NB4 (cell line): ENCODE measurements around the gene EVC.

ENCODE experiments used
- MYC ChIP-seq: IDR thresholded peaks from 2 replicates; pipeline ENCODE4 v1.6.1; 2011; ENCODE audit warnings: low read depth, low read length
- POLR2A ChIP-seq: IDR thresholded peaks from 2 replicates; pipeline ENCODE4 v1.6.1; 2011; ENCODE audit warnings: mild to moderate bottlenecking; ENCODE audit not compliant: insufficient read length; ENCODE audit errors: extremely low read depth
- TF ChIP-seq, protein P1 (sequence below): IDR thresholded peaks from one replicate; pipeline ENCODE4 v1.5.1; 2012; ENCODE audit warnings: low read depth, low read length
- TF ChIP-seq, protein P2 (sequence below): IDR thresholded peaks from 2 replicates; pipeline ENCODE4 v1.6.1; 2011; ENCODE audit warnings: low read depth, low read length

DNA sequence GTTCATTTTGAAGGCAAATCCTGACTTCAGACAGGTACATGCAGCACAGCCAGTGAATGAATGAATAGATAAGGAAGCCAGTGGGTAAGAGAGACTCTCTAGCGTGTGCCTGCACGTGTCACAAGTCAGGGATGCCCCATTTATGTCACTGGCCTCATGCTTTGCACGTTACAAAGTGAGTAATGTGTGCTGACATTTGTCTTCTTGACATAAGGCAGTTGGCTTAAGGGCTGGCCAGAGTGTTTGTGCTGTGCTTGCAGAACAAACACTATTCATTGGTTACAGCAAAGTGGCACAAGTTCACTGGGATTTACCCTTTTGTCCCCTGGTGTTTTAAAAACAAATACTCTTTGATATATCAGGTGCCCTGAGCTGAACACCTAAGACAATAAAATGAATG lies 125.9 kb downstream of the EVC start:
- TF ChIP-seq, protein P1, sequence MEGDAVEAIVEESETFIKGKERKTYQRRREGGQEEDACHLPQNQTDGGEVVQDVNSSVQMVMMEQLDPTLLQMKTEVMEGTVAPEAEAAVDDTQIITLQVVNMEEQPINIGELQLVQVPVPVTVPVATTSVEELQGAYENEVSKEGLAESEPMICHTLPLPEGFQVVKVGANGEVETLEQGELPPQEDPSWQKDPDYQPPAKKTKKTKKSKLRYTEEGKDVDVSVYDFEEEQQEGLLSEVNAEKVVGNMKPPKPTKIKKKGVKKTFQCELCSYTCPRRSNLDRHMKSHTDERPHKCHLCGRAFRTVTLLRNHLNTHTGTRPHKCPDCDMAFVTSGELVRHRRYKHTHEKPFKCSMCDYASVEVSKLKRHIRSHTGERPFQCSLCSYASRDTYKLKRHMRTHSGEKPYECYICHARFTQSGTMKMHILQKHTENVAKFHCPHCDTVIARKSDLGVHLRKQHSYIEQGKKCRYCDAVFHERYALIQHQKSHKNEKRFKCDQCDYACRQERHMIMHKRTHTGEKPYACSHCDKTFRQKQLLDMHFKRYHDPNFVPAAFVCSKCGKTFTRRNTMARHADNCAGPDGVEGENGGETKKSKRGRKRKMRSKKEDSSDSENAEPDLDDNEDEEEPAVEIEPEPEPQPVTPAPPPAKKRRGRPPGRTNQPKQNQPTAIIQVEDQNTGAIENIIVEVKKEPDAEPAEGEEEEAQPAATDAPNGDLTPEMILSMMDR, result no peak
- TF ChIP-seq POLR2A (no peak), MYC (no peak)
- TF ChIP-seq, protein P2, sequence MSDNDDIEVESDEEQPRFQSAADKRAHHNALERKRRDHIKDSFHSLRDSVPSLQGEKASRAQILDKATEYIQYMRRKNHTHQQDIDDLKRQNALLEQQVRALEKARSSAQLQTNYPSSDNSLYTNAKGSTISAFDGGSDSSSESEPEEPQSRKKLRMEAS, result no peak
